Heart left ventricle (tissue), 16 donors: ENCODE measurements around the gene P2RY8. TPM values are rescaled to one million over a fixed set of nuclear protein-coding genes. Genes with fewer than 3 reads are reported as not detected.
"Not testable (repeated sequence)": the region's sequence is repeated elsewhere in the genome, so short reads cannot be mapped to it uniquely, and the experiment has no call there.

Experiments used
- ATAC-seq, 4 donors: fragments of 200-7000 bp; cut with Tn5 transposase; one replicate each; pipeline ENCODE4 v1.9.1; 2020 to 2022; ENCODE audit warnings: moderate library complexity in 4 of 4, mild to moderate bottlenecking in 3 of 4, moderate number of reproducible peaks in 1 of 4
- DNase-seq, 5 donors: peaks; one replicate each; pipeline ENCODE4 v3.0.0-alpha.2; 2020
- H3K27ac ChIP-seq, 12 donors: fragments of 200-600 bp; sonication (generic) in 4 of 12; one replicate each; pipeline versions ENCODE4 v1.5.0 to v1.8.0; 2016 to 2022; ENCODE audit warnings: mild to moderate bottlenecking in 2 of 12
- H3K27me3 ChIP-seq, 9 donors: fragments of 200-600 bp; sonication (generic) in 2 of 9; one replicate each; pipeline versions ENCODE4 v1.5.1 to v1.8.0; 2016 to 2022; ENCODE audit warnings: mild to moderate bottlenecking in 3 of 9
- H3K36me3 ChIP-seq, 9 donors: fragments of 200-600 bp; sonication (generic) in 2 of 9; one replicate each; pipeline versions ENCODE4 v1.5.0 to v1.8.0; 2018 to 2022; ENCODE audit warnings: mild to moderate bottlenecking in 2 of 9
- H3K4me1 ChIP-seq, 12 donors: fragments of 200-600 bp; sonication (generic) in 4 of 12; one replicate each; pipeline versions ENCODE4 v1.5.0 to v1.8.0; 2016 to 2022; ENCODE audit warnings: mild to moderate bottlenecking in 3 of 12
- H3K4me3 ChIP-seq, 12 donors: fragments of 200-600 bp; sonication (generic) in 4 of 12; one replicate each; pipeline versions ENCODE4 v1.5.0 to v1.8.0; 2017 to 2022; ENCODE audit warnings: mild to moderate bottlenecking in 9 of 12, moderate library complexity in 4 of 12
- H3K9me3 ChIP-seq, 12 donors: fragments of 200-600 bp; sonication (generic) in 4 of 12; one replicate each; pipeline versions ENCODE4 v1.5.0 to v1.8.0; 2016 to 2022; ENCODE audit warnings: mild to moderate bottlenecking in 1 of 12
- POLR2A ChIP-seq, 2 donors: fragments of 450-650 bp; IDR thresholded peaks; one replicate each; pipeline ENCODE4 v1.6.1; 2017; ENCODE audit warnings: antibody characterized with exemption in 2 of 2, mild to moderate bottlenecking in 2 of 2, moderate library complexity in 2 of 2
- whole genome bisulfite sequencing, 4 donors: extraction: QIAGEN DNeasy Blood & Tissue Kit in 2 of 4; methylation state at CpG; one replicate each; pipeline versions ENCODE4 v1.1.5 to v1.1.7; 2013 to 2018; 5-methylcytosine and 5-hydroxymethylcytosine counted together
- intact Hi-C, 10 donors: fragments of 100-400 bp; cut with DNase I; formaldehyde crosslinking; loops; one replicate each; pipeline versions ENCODE4 v1.11.1 to v1.14.2; 2022
- polyA plus RNA-seq, 2 donors: library from polyadenylated mRNA; stranded (reverse); fragments of 200-250 nt; gene quantifications; one replicate each; pipeline ENCODE4 v1.2.3, GENCODE V29; 2013
- total RNA-seq, 9 donors: library from RNA; depleted of rRNA in 2 of 9; stranded (reverse); fragments of >200 nt in 2 of 9; fragmentation: NEBNext Ultra II Directional in 3 of 9; extraction: Animal tissue kit (Norgen Biotek cat#: 25700) in 3 of 9; gene quantifications; one replicate each; pipeline versions ENCODE4 v1.1.0 to v1.2.4, GENCODE V29; 2016 to 2023
- TF ChIP-seq, protein P1 (sequence below), 12 donors: fragments of 200-600 bp; sonication (generic) in 4 of 12; IDR thresholded peaks; one replicate each; pipeline versions ENCODE4 v1.5.0 to v1.8.0; 2018 to 2022; ENCODE audit warnings: antibody characterized with exemption in 12 of 12, mild to moderate bottlenecking in 5 of 12
- donor health status: ischemic (EF 13 %, LVEDD 7.1; RV severe dilation, severe dysfunction).
- donor health status: healthy with polysubstance abuse.
- donor health status: DM: no; HTN: yes; CAD: no.
- donor health status: DM: no; HTN: no; CAD: no.
- donor health status: ischemic (EF 25% LVEDD 6.9; RV normal size, moderate dysfunction).
- donor health status: ischemic (EF 25% LVEDD 5.7; RV mildly dilated, moderate dysfunction).
- donor health status: healthy.
- donor health status: DM: yes; HTN: yes; CAD: no.
- donor health status: ischemic (EF 35%, LVEDD 5.7; RV mildly dilated, moderate dysfunction).
- donor health status: nonischemic (EF 11% LVEDD 7.7; RV severe dilation, severe dysfunction).
- donor health status: DM: yes; HTN: yes; CAD: no.
- donor health status: PGD.
- donor health status: ischemic (EF 29% LVEDD 5.4; RV normal size, mild dysfunction).
- donor health status: nonischemic (EF 23%, LVEDD 6.1; RV moderate dilation, normal function).

The P2RY8 gene
- total and polyA plus RNA-seq, 11 donors: 0.62 to 10.5 (median 2.3) TPM

- intact Hi-C loops: loop anchor here in 4 of 10 donors (2.0 to 10.0 kb wide), 3 partner anchors 23 to 59 kb away; partner anchors contain the start of gene P2RY8 (in 1 of the 4)
- peak overlapping the region; percentile 71 to 95 (median 81) for H3K27ac ChIP-seq
- no peak for DNase-seq
Measured at GRCh38 chrX:1486177-1486576, 50.8 kb downstream of the P2RY8 start.

GRCh38 chrX:1485033-1485432 lies 52.0 kb downstream of the P2RY8 start:
- DNase-seq: no peak
- H3K36me3 ChIP-seq: no peaks in the 10 kb centered on the region
- ATAC-seq: no peak
- peaks cover 0 to 11% (median 0%) of the 10 kb centered on the region in 9 donors for H3K27me3 ChIP-seq
- H3K4me3 ChIP-seq: no peak overlapping the region
- H3K4me1 ChIP-seq: peaks cover 0 to 54% (median 10%) of the 10 kb centered on the region in 12 donors
- no peak for TF ChIP-seq POLR2A (IDR thresholded peaks at IDR 0.05)
- TF ChIP-seq, protein P1, sequence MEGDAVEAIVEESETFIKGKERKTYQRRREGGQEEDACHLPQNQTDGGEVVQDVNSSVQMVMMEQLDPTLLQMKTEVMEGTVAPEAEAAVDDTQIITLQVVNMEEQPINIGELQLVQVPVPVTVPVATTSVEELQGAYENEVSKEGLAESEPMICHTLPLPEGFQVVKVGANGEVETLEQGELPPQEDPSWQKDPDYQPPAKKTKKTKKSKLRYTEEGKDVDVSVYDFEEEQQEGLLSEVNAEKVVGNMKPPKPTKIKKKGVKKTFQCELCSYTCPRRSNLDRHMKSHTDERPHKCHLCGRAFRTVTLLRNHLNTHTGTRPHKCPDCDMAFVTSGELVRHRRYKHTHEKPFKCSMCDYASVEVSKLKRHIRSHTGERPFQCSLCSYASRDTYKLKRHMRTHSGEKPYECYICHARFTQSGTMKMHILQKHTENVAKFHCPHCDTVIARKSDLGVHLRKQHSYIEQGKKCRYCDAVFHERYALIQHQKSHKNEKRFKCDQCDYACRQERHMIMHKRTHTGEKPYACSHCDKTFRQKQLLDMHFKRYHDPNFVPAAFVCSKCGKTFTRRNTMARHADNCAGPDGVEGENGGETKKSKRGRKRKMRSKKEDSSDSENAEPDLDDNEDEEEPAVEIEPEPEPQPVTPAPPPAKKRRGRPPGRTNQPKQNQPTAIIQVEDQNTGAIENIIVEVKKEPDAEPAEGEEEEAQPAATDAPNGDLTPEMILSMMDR (IDR thresholded peaks at IDR 0.05): no peak
- peak overlapping the region in 2 of 12 donors; percentile 13 to 80 for H3K27ac ChIP-seq
- intact Hi-C loops: loop anchor here in 1 of 10 donors (10.0 kb wide), 1 partner anchor 60 kb away; no protein-coding TSS in a partner anchor
- peaks cover 0 to 7% (median 2%) of the 10 kb centered on the region in 12 donors for H3K9me3 ChIP-seq
- 93 to 95% (median 94%) methylated on average over 9 of the region's 9 CpGs for WGBS, 4 donors

More at GRCh38 chrX:1486177-1486576, 50.8 kb downstream of the P2RY8 start:
- ATAC-seq: no peak
- Histone ChIP-seq H3K36me3 (no peaks in the 10 kb centered on the region), H3K4me1 (peaks cover 0 to 43% (median 8%) of the 10 kb centered on the region in 12 donors), H3K27me3 (peaks cover 0 to 11% (median 0%) of the 10 kb centered on the region in 9 donors), H3K4me3 (no peak overlapping the region), H3K9me3 (peaks cover 0 to 4% (median 0%) of the 10 kb centered on the region in 12 donors)
- WGBS, 4 donors: 65 to 73% (median 70%) methylated on average over 5 of the region's 5 CpGs
- TF ChIP-seq, protein P1 (IDR thresholded peaks at IDR 0.05): no peak
- no peak for TF ChIP-seq POLR2A (IDR thresholded peaks at IDR 0.05)

DNA sequence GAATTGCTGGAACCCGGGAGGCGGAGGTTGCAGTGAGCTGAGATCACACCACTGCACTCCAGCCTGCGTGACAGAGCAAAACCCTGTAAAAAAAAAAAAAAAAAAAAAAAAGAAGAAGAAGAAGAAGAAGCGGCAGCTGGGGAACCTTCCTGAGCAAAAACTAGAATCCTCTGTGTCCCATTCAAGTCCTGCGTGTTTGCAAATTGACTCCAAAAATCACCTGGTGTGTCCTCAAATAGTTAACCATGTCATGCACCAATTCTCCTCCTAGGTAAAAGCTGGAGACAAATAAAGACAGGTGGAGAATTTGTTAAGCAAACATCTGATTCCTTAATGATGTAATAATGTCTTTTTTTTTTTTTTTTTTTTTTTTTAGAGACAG lies 52.4 kb downstream of the P2RY8 start:
- Histone ChIP-seq H3K27ac (peak overlapping the region in 2 of 12 donors; percentile 13 to 80), H3K9me3 (peaks cover 0 to 11% (median 5%) of the 10 kb centered on the region in 12 donors), H3K27me3 (peaks cover 0 to 11% (median 0%) of the 10 kb centered on the region in 9 donors), H3K36me3 (no peaks in the 10 kb centered on the region), H3K4me3 (no peak overlapping the region), H3K4me1 (peaks cover 0 to 58% (median 10%) of the 10 kb centered on the region in 12 donors)
- intact Hi-C loops: loop anchor here in 1 of 10 donors (10.0 kb wide), 1 partner anchor 60 kb away; no protein-coding TSS in a partner anchor
- 87 to 93% (median 89%) methylated on average over 5 of the region's 5 CpGs for WGBS, 4 donors
- ATAC-seq (no peak), DNase-seq (no peak)
- no peak for TF ChIP-seq POLR2A (IDR thresholded peaks at IDR 0.05)
- TF ChIP-seq, protein P1 (IDR thresholded peaks at IDR 0.05): no peak

DNA sequence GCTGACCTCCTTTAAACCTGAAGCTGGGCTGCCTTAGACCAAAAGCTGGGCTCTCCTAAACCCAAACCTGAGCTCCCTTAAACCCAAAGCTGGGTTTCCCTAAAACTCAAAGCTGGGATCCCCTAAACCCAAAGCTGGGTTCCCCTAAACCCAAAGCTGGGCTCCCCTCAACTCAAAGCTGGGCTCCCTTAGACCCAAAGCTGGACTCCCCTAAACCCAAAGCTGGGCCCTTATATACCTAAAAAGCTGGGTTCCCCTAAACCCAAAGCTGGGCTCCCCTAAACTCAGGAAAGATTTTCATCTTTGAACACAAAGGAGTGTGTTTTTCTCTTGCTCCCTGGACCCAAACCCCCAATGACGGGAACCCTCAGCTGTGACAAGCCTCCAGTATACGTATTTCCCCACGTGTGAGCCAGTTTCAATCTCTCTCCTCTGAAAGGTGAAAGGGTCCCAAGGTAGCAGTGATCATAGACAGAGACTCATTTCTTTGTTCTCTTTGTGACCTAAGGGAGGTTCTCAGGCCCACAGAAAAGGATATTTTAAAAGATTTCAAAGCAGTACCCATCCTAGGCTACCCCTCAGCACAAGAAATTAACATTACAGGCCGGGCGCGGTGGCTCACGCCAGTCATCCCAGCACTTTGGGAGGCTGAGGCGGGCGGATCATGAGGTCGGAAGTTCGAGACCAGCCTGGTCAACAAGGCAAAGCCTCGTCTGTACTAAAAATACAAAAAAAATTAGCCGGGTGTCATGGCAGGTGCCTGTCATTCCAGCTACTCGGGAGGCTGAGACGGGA lies 52.9 kb downstream of the P2RY8 start:
- 80 to 87% (median 83%) methylated on average over 15 of the region's 15 CpGs for WGBS, 4 donors
- ATAC-seq: no peak

GRCh38 chrX:1482530-1482928 lies 54.5 kb downstream of the P2RY8 start:
- not testable (repeated sequence) for DNase-seq, ATAC-seq, H3K36me3 ChIP-seq
- H3K4me3 ChIP-seq: peak overlapping the region in 1 of 12 donors; percentile 15
- intact Hi-C loops: loop anchor here in 1 of 10 donors (10.0 kb wide), 1 partner anchor 62 kb away; no protein-coding TSS in a partner anchor
- H3K27ac ChIP-seq: peak overlapping the region in 9 of 12 donors; percentile 20 to 91 (median 71)
- peaks cover 0 to 11% (median 0%) of the 10 kb centered on the region in 9 donors for H3K27me3 ChIP-seq
- WGBS, 4 donors: 43 to 83% (median 60%) methylated on average over 1 to 2 of the region's 2 CpGs; no CpG with 5 or more reads in 1 of the 4 donors
- peaks cover 0 to 20% (median 12%) of the 10 kb centered on the region in 12 donors for H3K9me3 ChIP-seq
- H3K4me1 ChIP-seq: peaks cover 0 to 60% (median 5%) of the 10 kb centered on the region in 12 donors

More for the DNA sequence above, 52.9 kb downstream of the P2RY8 start:
- no peaks in the 10 kb centered on the region for H3K36me3 ChIP-seq
- peaks cover 0 to 11% (median 0%) of the 10 kb centered on the region in 9 donors for H3K27me3 ChIP-seq
- no peak for DNase-seq
- peaks cover 0 to 61% (median 10%) of the 10 kb centered on the region in 12 donors for H3K4me1 ChIP-seq
- H3K9me3 ChIP-seq: peaks cover 0 to 17% (median 11%) of the 10 kb centered on the region in 12 donors
- intact Hi-C loops: loop anchor here in 1 of 10 donors (10.0 kb wide), 1 partner anchor 61 kb away; no protein-coding TSS in a partner anchor
- peak overlapping the region in 3 of 12 donors; percentile 17 to 80 (median 40) for H3K27ac ChIP-seq
- H3K4me3 ChIP-seq: no peak overlapping the region
- TF ChIP-seq, protein P1 (IDR thresholded peaks at IDR 0.05): no peak
- TF ChIP-seq POLR2A (IDR thresholded peaks at IDR 0.05): no peak
